Prostate gland (tissue), 2 donors: ENCODE data around the gene ZNF653. TPM values are rescaled to one million over a fixed set of nuclear protein-coding genes. Genes with fewer than 3 reads are reported as not detected.

Experiments
- DNase-seq: peaks from one replicate; pipeline ENCODE4 v3.0.0-alpha.2; 2019; ENCODE audit warnings: low spot score
- H3K27ac ChIP-seq, 2 donors: fragments of 200-600 bp; sonication (generic); 2 replicates each; pipeline ENCODE4 v1.5.1; 2017 to 2019
- H3K27me3 ChIP-seq: fragments of 200-600 bp; sonication (generic); replicated peaks from 2 replicates; pipeline ENCODE4 v1.5.1; 2019; ENCODE audit not compliant: insufficient read depth
- H3K36me3 ChIP-seq, 2 donors: fragments of 200-600 bp; sonication (generic); 1 replicate in 1 of 2; 2 replicates in 1 of 2; pipeline versions ENCODE4 v1.5.1 to v1.8.1; 2017 to 2019
- H3K4me1 ChIP-seq: fragments of 200-600 bp; sonication (generic); replicated peaks from 2 replicates; pipeline ENCODE4 v1.5.1; 2019
- H3K4me3 ChIP-seq, 2 donors: fragments of 200-600 bp; sonication (generic); 2 replicates each; pipeline ENCODE4 v1.5.1; 2017 to 2019
- H3K9me3 ChIP-seq: fragments of 200-600 bp; sonication (generic); 2 replicates; pipeline ENCODE4 v1.5.1; 2017
- POLR2A ChIP-seq: fragments of 450-650 bp; IDR thresholded peaks from one replicate; pipeline ENCODE4 v1.6.1; 2016; ENCODE audit warnings: antibody characterized with exemption, mild to moderate bottlenecking
- POLR2AphosphoS5 ChIP-seq: sonication (generic); formaldehyde crosslinking; IDR thresholded peaks from one replicate; pipeline ENCODE4 v1.6.1; 2017; ENCODE audit warnings: antibody characterized with exemption
- WGBS: methylation state at CpG from one replicate; pipeline ENCODE4 v1.1.5; 2018; 5-methylcytosine and 5-hydroxymethylcytosine counted together
- intact Hi-C: fragments of 100-400 bp; cut with DNase I; formaldehyde crosslinking; loops from one replicate; pipeline ENCODE4 v1.14.2; 2022
- total RNA-seq, 2 donors: library from RNA; depleted of rRNA; stranded (reverse); fragments of >200 nt; gene quantifications; one replicate each; pipeline ENCODE4 v1.1.0, GENCODE V29; 2016
- TF ChIP-seq, protein P1 (sequence below), 4 experiments: fragments of 200-600 bp in 2 of 4; fragments of 450-650 bp in 2 of 4; sonication (generic) in 2 of 4; IDR thresholded peaks; 1 replicate in 3 of 4; 2 replicates in 1 of 4; pipeline ENCODE4 v1.5.1; 2016 to 2019; ENCODE audit warnings: antibody characterized with exemption in 4 of 4, mild to moderate bottlenecking in 2 of 4, moderate library complexity in 2 of 4

Gene ZNF653
- total RNA-seq, 2 donors from 2014 or later: 11.2 to 25.8 TPM

DNA sequence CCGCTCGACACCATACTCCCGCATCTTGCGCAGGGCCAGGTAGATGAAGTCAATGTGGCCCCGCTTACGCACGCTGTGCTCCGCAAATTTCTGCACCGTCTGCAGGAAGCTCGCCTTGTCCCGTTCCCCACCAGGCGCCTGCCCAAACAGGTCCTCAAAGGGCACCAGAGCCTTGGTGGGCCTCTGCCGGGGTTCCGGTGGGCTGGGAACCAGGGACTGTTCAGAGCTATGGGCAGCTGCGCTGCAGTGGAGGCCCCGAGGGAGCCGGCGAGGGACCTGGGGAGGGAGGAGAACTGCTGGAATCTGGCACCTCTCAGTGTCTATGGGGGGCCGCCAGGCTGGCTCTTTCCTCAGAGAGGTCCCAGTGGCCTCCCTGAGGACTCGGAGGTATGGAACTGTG lies 8.3 kb upstream of the ZNF653 start:
- TF ChIP-seq POLR2A (no peak), POLR2AphosphoS5 (no peak)
- TF ChIP-seq, protein P1, sequence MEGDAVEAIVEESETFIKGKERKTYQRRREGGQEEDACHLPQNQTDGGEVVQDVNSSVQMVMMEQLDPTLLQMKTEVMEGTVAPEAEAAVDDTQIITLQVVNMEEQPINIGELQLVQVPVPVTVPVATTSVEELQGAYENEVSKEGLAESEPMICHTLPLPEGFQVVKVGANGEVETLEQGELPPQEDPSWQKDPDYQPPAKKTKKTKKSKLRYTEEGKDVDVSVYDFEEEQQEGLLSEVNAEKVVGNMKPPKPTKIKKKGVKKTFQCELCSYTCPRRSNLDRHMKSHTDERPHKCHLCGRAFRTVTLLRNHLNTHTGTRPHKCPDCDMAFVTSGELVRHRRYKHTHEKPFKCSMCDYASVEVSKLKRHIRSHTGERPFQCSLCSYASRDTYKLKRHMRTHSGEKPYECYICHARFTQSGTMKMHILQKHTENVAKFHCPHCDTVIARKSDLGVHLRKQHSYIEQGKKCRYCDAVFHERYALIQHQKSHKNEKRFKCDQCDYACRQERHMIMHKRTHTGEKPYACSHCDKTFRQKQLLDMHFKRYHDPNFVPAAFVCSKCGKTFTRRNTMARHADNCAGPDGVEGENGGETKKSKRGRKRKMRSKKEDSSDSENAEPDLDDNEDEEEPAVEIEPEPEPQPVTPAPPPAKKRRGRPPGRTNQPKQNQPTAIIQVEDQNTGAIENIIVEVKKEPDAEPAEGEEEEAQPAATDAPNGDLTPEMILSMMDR (IDR thresholded peaks at IDR 0.05): no peak
- Histone ChIP-seq H3K27ac (no peak overlapping the region), H3K9me3 (no peaks in the 10 kb centered on the region), H3K36me3 (peaks cover 0 to 10% of the 10 kb centered on the region in 2 donors), H3K27me3 (no peaks in the 10 kb centered on the region), H3K4me3 (no peak overlapping the region), H3K4me1 (no peaks in the 10 kb centered on the region)
- DNase-seq: no peak
- 92% methylated on average over 20 of the region's 20 CpGs for WGBS
- intact Hi-C loops: no loop called here

DNA sequence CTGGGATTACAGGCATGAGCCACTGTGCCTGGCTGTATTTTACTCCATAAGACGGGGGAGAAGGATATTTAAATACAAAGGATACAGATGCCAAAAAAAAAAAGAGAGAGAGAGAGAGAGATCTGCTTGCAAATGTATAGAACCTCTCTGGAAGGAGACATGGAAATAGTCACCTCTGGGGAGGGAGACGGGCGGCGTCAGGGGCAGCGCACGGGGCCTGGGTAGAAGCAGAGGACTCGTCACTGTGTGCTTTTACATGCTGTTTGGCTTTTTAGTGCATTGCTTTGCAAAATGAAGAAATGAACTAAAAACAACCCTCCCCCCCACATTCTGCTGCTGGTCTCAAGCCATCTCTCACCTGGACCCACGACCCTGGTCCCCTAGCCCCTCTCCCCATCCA lies 4.8 kb upstream of the ZNF653 start:
- no peak overlapping the region for H3K4me3 ChIP-seq
- no peaks in the 10 kb centered on the region for H3K9me3 ChIP-seq
- TF ChIP-seq POLR2AphosphoS5 (no peak), POLR2A (no peak)
- TF ChIP-seq, protein P1 (IDR thresholded peaks at IDR 0.05): no peak
- intact Hi-C loops: no loop called here
- H3K4me1 ChIP-seq: no peaks in the 10 kb centered on the region
- H3K27me3 ChIP-seq: no peaks in the 10 kb centered on the region
- H3K27ac ChIP-seq: no peak overlapping the region
- H3K36me3 ChIP-seq: peaks cover 0 to 10% of the 10 kb centered on the region in 2 donors
- DNase-seq: no peak
- WGBS: 95% methylated on average over 8 of the region's 8 CpGs

DNA sequence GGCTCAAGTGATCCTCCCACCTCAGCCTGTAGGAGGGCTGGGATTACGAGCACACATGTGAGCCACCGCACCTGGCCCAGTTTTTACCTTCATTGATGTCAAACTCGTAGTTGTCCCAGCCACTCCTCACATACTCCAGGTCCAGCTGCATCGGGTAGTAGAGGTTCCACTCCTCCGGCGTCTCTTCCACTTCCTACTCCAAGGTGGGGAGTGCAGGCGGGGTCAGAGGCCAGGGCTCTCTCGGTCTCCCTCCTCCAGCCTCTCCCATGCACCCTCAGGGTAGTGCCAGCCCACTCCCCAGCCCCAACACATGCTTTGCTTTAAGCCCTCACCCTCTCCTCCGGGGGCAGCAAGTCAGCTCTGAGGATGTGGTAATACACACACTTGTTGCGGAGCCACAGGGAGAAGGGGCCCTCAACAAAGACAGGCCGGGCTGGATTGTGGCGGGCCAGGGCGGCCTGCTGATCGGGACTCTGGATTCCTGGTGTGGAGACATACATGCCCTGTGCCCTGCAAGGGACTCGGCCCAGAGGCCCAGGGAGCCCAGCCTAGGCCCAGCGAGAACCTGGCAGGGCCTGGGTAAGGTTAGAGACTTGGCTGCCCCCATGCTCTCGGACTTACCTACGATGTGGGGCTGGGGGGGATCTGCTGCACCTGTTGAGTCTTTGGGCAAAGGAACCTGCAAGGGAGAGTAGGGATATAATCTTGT lies 1.9 kb upstream of the ZNF653 start:
- WGBS: 87% methylated on average over 18 of the region's 18 CpGs
- TF ChIP-seq, protein P1 (IDR thresholded peaks at IDR 0.05): no peak
- no peak for TF ChIP-seq POLR2A
- TF ChIP-seq POLR2AphosphoS5: no peak
- Histone ChIP-seq H3K27ac (no peak overlapping the region), H3K4me3 (no peak overlapping the region), H3K4me1 (peaks cover 6% of the 10 kb centered on the region), H3K9me3 (no peaks in the 10 kb centered on the region), H3K36me3 (peaks cover 0 to 10% of the 10 kb centered on the region in 2 donors), H3K27me3 (no peaks in the 10 kb centered on the region)
- no peak for DNase-seq
- intact Hi-C loops: no loop called here

DNA sequence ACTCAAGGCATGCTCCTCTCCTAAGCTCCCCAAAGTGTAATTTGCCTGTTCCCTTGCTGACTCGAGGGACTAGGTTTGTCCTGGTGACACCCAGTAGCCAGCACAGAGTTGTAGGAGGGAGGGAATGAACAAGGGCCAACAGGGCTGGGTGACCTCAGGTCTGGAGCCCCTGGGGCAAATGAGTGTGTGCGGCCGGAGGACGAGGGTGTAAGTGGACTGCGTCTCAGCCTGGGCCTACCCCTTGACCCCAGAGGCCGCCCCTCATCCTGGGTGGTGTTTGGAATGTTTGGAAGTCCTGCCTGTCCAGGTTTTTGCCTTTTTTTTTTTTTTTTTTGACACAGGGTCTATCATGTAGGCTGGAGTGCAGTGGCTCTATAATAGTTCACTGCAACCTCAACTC lies 1.3 kb upstream of the ZNF653 start:
- 97% methylated on average over 6 of the region's 6 CpGs for WGBS
- H3K4me3 ChIP-seq: no peak overlapping the region
- H3K9me3 ChIP-seq: no peaks in the 10 kb centered on the region
- no peak overlapping the region for H3K27ac ChIP-seq
- peaks cover 0 to 10% of the 10 kb centered on the region in 2 donors for H3K36me3 ChIP-seq
- intact Hi-C loops: no loop called here
- no peaks in the 10 kb centered on the region for H3K27me3 ChIP-seq
- DNase-seq: no peak
- peaks cover 6% of the 10 kb centered on the region for H3K4me1 ChIP-seq
- no peak for TF ChIP-seq POLR2A

DNA sequence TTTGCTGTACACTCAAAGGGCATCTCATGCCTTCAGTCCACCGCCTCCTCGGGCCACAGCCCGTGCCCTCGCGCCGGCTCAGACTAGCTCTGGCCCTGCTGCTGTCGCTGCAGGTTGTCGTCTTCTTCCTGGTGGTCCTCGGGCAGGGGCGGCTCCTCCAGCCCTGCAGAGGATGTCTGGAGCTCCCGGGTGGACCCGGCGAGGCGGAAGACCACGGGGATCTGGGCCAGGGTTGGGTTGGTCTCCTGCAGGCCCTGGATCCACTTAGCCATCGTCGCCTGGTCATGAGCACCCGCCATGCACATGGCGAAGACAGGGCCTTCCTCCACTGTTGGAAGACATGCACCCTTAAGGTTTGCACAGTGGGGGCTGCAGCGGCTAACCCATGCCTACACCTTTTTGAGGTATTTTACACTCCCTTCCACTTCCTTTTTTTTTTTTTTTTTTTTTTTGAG lies 489 bp upstream of the ZNF653 start:
- Histone ChIP-seq H3K36me3 (peaks cover 0 to 2% of the 10 kb centered on the region in 2 donors), H3K27me3 (no peaks in the 10 kb centered on the region), H3K4me1 (peaks cover 6% of the 10 kb centered on the region), H3K4me3 (peak overlapping the region; percentile 90), H3K9me3 (no peaks in the 10 kb centered on the region), H3K27ac (peak overlapping the region; percentile 90 to 95)
- no peak for DNase-seq
- 21% methylated on average over 20 of the region's 20 CpGs for WGBS
- TF ChIP-seq, protein P1 (IDR thresholded peaks at IDR 0.05): no peak
- no peak for TF ChIP-seq POLR2AphosphoS5
- TF ChIP-seq POLR2A: no peak
- intact Hi-C loops: no loop called here
